GM23338 (cell line): ENCODE measurements around the gene SFTA2. TPM values are rescaled to one million over a fixed set of nuclear protein-coding genes. Genes with fewer than 3 reads are reported as not detected.

Experiments
- ATAC-seq: fragments of 200-7000 bp; cut with Tn5 transposase; 3 replicates; pipeline ENCODE4 v1.9.1; 2020
- DNase-seq: peaks from one replicate; pipeline ENCODE4 v3.0.0-alpha.2; 2015; ENCODE audit warnings: low spot score
- H2AFZ ChIP-seq: fragments of 200-600 bp; sonication (generic); 2 replicates; pipeline ENCODE4 v1.8.0; 2016; ENCODE audit warnings: antibody characterized with exemption, mild to moderate bottlenecking, moderate library complexity
- H3F3A ChIP-seq: fragments of 200-600 bp; sonication (generic); replicated peaks from 2 replicates; pipeline ENCODE4 v1.8.0; 2017; ENCODE audit warnings: antibody characterized with exemption, mixed run types, low read depth
- H3K27ac ChIP-seq: fragments of 200-600 bp; sonication (generic); 2 replicates; pipeline ENCODE4 v1.6.1; 2016; ENCODE audit warnings: low read depth
- H3K27me3 ChIP-seq: fragments of 200-600 bp; sonication (generic); 2 replicates; pipeline ENCODE4 v1.8.0; 2016; ENCODE audit warnings: mild to moderate bottlenecking, mixed run types, moderate library complexity; ENCODE audit not compliant: insufficient read depth
- H3K36me3 ChIP-seq: fragments of 200-600 bp; sonication (generic); 2 replicates; pipeline ENCODE4 v1.8.0; 2016; ENCODE audit warnings: mild to moderate bottlenecking; ENCODE audit not compliant: insufficient read depth
- H3K4me1 ChIP-seq: fragments of 200-600 bp; sonication (generic); 2 replicates; pipeline ENCODE4 v1.8.0; 2016; ENCODE audit warnings: mild to moderate bottlenecking, moderate library complexity; ENCODE audit not compliant: insufficient read depth
- H3K4me2 ChIP-seq: fragments of 200-600 bp; sonication (generic); 2 replicates; pipeline ENCODE4 v1.7.1; 2017; ENCODE audit warnings: mixed run types
- H3K4me3 ChIP-seq: fragments of 200-600 bp; sonication (generic); 2 replicates; pipeline ENCODE4 v1.6.1; 2016; ENCODE audit warnings: mixed run types
- H3K79me2 ChIP-seq: fragments of 200-600 bp; sonication (generic); replicated peaks from 2 replicates; pipeline ENCODE4 v1.8.0; 2017; ENCODE audit warnings: mild to moderate bottlenecking; ENCODE audit not compliant: insufficient read depth
- H3K9me2 ChIP-seq: fragments of 200-600 bp; sonication (generic); 2 replicates; pipeline ENCODE4 v1.8.0; 2017; ENCODE audit not compliant: insufficient read depth
- H4K20me1 ChIP-seq: fragments of 200-600 bp; sonication (generic); replicated peaks from 2 replicates; pipeline ENCODE4 v1.8.0; 2017; ENCODE audit warnings: mild to moderate bottlenecking; ENCODE audit not compliant: insufficient read depth
- H3K27ac Mint-ChIP-seq: 2 replicates; pipeline ENCODE4 v1.8.0; 2020; ENCODE audit warnings: inconsistent platforms, mild to moderate bottlenecking, moderate library complexity, mixed read lengths
- H3K27me3 Mint-ChIP-seq: 3 replicates; pipeline ENCODE4 v1.8.0; 2022; ENCODE audit warnings: low read depth, mild to moderate bottlenecking, moderate library complexity, mixed read lengths, inconsistent platforms; ENCODE audit not compliant: insufficient read depth, poor library complexity
- H3K36me3 Mint-ChIP-seq: 3 replicates; pipeline ENCODE4 v1.8.0; 2021; ENCODE audit warnings: low read depth, mild to moderate bottlenecking, inconsistent platforms, moderate library complexity, mixed read lengths
- H3K4me1 Mint-ChIP-seq: 3 replicates; pipeline ENCODE4 v1.8.0; 2020; ENCODE audit warnings: mild to moderate bottlenecking, inconsistent platforms, mixed read lengths
- H3K4me3 Mint-ChIP-seq: 3 replicates; pipeline ENCODE4 v1.8.0; 2021; ENCODE audit warnings: moderate library complexity, mild to moderate bottlenecking, inconsistent platforms, mixed read lengths
- H3K9me3 Mint-ChIP-seq: 3 replicates; pipeline ENCODE4 v1.8.0; 2020; ENCODE audit warnings: moderate library complexity, mild to moderate bottlenecking, inconsistent platforms, mixed read lengths
- CREB1 ChIP-seq: fragments of 250-450 bp; sonication (Bioruptor Pico); IDR thresholded peaks from 2 replicates; pipeline ENCODE4 v1.5.0; 2020; ENCODE audit warnings: low read depth, mild to moderate bottlenecking, moderate library complexity
- EZH2 ChIP-seq: fragments of 200-600 bp; sonication (generic); IDR thresholded peaks from one replicate; pipeline ENCODE4 v1.8.0; 2017; ENCODE audit warnings: antibody characterized with exemption, mild to moderate bottlenecking, low read depth; ENCODE audit not compliant: unreplicated experiment
- EZH2phosphoT487 ChIP-seq: fragments of 200-600 bp; sonication (generic); IDR thresholded peaks from one replicate; pipeline ENCODE4 v1.8.1; 2018; ENCODE audit warnings: antibody characterized with exemption; ENCODE audit not compliant: unreplicated experiment
- JUNB ChIP-seq: IDR thresholded peaks from one replicate; pipeline ENCODE4 v1.6.1; 2016; ENCODE audit warnings: antibody characterized with exemption; ENCODE audit not compliant: unreplicated experiment
- NANOG ChIP-seq: IDR thresholded peaks from 2 replicates; pipeline ENCODE4 v1.6.1; 2016; ENCODE audit warnings: antibody characterized with exemption, borderline replicate concordance
- POLR2AphosphoS5 ChIP-seq: IDR thresholded peaks from 2 replicates; pipeline ENCODE4 v1.6.1; 2016; ENCODE audit warnings: antibody characterized with exemption, low read depth
- STAT1 ChIP-seq: IDR thresholded peaks from one replicate; pipeline ENCODE4 v1.6.1; 2016; ENCODE audit warnings: antibody characterized with exemption; ENCODE audit not compliant: unreplicated experiment
- ZNF114 ChIP-seq: fragments of 250-450 bp; sonication (Bioruptor Pico); IDR thresholded peaks from 2 replicates; pipeline ENCODE4 v1.5.0; 2020; ENCODE audit warnings: mild to moderate bottlenecking, moderate library complexity
- ZNF331 ChIP-seq: fragments of 250-450 bp; sonication (Bioruptor Pico); IDR thresholded peaks from 2 replicates; pipeline ENCODE4 v1.5.0; 2020; ENCODE audit warnings: low read depth, mild to moderate bottlenecking, moderate library complexity
- polyA plus RNA-seq: library from polyadenylated mRNA; unstranded; fragments of >200 nt; fragmentation: Nextera tagmentation; extraction: Ambion mirVana; gene quantifications from 2 replicates; pipeline ENCODE4 v1.2.1, GENCODE V29; 2016
- total RNA-seq: library from RNA; depleted of rRNA; stranded (reverse); fragments of >200 nt; shearing (Covaris generic); gene quantifications from 2 replicates; pipeline ENCODE4 v1.2.3, GENCODE V29; 2014
- TF ChIP-seq, protein P1 (sequence below): fragments of 250-450 bp; sonication (Bioruptor Pico); IDR thresholded peaks from 2 replicates; pipeline ENCODE4 v1.5.0; 2020; ENCODE audit warnings: mild to moderate bottlenecking, moderate library complexity
- TF ChIP-seq, protein P2 (sequence below), 2 experiments: fragments of 200-600 bp in 1 of 2; sonication (generic) in 1 of 2; conservative IDR thresholded peaks; 2 replicates each; pipeline versions ENCODE4 v1.5.1 to v1.6.1; 2016 to 2017; ENCODE audit warnings: antibody characterized with exemption in 2 of 2, low read depth in 2 of 2, mild to moderate bottlenecking in 2 of 2, moderate library complexity in 1 of 2
- TF ChIP-seq, protein P3 (sequence below): IDR thresholded peaks from 2 replicates; pipeline ENCODE4 v1.6.1; 2016; ENCODE audit warnings: antibody characterized with exemption
- TF ChIP-seq, protein P4 (sequence below): IDR thresholded peaks from one replicate; pipeline ENCODE4 v1.6.1; 2018; ENCODE audit warnings: antibody characterized with exemption; ENCODE audit not compliant: unreplicated experiment

The SFTA2 gene
- total and polyA plus RNA-seq, 2 experiments from 2014 or later = not detected

DNA sequence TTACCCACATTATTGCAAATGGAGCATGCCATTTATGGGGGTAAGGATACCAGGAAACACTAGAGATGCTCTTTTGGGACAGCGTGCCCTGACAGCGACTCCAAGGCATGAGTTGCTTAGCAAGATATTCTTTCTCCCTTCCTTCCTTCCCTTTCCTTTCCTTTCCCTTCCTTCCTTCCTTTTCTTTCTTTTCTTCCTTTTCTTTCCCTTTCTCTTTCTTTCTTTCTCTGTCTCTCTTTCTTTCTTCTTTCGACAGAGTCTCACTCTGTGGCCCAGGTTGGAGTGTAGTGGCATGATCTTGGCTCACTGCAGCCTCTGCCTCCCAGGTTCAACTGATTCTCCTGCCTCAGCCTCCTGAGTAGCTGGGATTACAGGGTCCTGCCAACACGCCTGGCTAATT, 12.1 kb upstream of the SFTA2 start:
- H3K4me3 ChIP-seq = no peak overlapping the region
- TF ChIP-seq JUNB (no peak), CREB1 (no peak), EZH2 (no peak), NANOG (no peak), ZNF114 (CRISPR knock-in tag) (no peak), POLR2AphosphoS5 (no peak), STAT1 (no peak), EZH2phosphoT487 (no peak), ZNF331 (CRISPR knock-in tag) (no peak)
- TF ChIP-seq, protein P1, sequence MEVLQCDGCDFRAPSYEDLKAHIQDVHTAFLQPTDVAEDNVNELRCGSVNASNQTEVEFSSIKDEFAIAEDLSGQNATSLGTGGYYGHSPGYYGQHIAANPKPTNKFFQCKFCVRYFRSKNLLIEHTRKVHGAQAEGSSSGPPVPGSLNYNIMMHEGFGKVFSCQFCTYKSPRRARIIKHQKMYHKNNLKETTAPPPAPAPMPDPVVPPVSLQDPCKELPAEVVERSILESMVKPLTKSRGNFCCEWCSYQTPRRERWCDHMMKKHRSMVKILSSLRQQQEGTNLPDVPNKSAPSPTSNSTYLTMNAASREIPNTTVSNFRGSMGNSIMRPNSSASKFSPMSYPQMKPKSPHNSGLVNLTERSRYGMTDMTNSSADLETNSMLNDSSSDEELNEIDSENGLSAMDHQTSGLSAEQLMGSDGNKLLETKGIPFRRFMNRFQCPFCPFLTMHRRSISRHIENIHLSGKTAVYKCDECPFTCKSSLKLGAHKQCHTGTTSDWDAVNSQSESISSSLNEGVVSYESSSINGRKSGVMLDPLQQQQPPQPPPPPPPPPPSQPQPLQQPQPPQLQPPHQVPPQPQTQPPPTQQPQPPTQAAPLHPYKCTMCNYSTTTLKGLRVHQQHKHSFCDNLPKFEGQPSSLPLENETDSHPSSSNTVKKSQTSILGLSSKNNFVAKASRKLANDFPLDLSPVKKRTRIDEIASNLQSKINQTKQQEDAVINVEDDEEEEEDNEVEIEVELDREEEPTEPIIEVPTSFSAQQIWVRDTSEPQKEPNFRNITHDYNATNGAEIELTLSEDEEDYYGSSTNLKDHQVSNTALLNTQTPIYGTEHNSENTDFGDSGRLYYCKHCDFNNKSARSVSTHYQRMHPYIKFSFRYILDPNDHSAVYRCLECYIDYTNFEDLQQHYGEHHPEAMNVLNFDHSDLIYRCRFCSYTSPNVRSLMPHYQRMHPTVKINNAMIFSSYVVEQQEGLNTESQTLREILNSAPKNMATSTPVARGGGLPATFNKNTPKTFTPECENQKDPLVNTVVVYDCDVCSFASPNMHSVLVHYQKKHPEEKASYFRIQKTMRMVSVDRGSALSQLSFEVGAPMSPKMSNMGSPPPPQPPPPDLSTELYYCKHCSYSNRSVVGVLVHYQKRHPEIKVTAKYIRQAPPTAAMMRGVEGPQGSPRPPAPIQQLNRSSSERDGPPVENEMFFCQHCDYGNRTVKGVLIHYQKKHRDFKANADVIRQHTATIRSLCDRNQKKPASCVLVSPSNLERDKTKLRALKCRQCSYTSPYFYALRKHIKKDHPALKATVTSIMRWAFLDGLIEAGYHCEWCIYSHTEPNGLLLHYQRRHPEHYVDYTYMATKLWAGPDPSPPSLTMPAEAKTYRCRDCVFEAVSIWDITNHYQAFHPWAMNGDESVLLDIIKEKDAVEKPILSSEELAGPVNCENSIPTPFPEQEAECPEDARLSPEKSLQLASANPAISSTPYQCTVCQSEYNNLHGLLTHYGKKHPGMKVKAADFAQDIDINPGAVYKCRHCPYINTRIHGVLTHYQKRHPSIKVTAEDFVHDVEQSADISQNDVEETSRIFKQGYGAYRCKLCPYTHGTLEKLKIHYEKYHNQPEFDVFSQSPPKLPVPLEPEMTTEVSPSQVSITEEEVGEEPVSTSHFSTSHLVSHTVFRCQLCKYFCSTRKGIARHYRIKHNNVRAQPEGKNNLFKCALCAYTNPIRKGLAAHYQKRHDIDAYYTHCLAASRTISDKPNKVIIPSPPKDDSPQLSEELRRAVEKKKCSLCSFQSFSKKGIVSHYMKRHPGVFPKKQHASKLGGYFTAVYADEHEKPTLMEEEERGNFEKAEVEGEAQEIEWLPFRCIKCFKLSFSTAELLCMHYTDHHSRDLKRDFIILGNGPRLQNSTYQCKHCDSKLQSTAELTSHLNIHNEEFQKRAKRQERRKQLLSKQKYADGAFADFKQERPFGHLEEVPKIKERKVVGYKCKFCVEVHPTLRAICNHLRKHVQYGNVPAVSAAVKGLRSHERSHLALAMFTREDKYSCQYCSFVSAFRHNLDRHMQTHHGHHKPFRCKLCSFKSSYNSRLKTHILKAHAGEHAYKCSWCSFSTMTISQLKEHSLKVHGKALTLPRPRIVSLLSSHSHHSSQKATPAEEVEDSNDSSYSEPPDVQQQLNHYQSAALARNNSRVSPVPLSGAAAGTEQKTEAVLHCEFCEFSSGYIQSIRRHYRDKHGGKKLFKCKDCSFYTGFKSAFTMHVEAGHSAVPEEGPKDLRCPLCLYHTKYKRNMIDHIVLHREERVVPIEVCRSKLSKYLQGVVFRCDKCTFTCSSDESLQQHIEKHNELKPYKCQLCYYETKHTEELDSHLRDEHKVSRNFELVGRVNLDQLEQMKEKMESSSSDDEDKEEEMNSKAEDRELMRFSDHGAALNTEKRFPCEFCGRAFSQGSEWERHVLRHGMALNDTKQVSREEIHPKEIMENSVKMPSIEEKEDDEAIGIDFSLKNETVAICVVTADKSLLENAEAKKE (CRISPR knock-in tag) = no peak
- TF ChIP-seq, protein P2, sequence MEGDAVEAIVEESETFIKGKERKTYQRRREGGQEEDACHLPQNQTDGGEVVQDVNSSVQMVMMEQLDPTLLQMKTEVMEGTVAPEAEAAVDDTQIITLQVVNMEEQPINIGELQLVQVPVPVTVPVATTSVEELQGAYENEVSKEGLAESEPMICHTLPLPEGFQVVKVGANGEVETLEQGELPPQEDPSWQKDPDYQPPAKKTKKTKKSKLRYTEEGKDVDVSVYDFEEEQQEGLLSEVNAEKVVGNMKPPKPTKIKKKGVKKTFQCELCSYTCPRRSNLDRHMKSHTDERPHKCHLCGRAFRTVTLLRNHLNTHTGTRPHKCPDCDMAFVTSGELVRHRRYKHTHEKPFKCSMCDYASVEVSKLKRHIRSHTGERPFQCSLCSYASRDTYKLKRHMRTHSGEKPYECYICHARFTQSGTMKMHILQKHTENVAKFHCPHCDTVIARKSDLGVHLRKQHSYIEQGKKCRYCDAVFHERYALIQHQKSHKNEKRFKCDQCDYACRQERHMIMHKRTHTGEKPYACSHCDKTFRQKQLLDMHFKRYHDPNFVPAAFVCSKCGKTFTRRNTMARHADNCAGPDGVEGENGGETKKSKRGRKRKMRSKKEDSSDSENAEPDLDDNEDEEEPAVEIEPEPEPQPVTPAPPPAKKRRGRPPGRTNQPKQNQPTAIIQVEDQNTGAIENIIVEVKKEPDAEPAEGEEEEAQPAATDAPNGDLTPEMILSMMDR (conservative IDR thresholded peaks at IDR 0.05; ENCODE audit: low read depth in 2 of 2) = no peak
- TF ChIP-seq, protein P3, sequence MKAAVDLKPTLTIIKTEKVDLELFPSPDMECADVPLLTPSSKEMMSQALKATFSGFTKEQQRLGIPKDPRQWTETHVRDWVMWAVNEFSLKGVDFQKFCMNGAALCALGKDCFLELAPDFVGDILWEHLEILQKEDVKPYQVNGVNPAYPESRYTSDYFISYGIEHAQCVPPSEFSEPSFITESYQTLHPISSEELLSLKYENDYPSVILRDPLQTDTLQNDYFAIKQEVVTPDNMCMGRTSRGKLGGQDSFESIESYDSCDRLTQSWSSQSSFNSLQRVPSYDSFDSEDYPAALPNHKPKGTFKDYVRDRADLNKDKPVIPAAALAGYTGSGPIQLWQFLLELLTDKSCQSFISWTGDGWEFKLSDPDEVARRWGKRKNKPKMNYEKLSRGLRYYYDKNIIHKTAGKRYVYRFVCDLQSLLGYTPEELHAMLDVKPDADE = no peak
- TF ChIP-seq, protein P4, sequence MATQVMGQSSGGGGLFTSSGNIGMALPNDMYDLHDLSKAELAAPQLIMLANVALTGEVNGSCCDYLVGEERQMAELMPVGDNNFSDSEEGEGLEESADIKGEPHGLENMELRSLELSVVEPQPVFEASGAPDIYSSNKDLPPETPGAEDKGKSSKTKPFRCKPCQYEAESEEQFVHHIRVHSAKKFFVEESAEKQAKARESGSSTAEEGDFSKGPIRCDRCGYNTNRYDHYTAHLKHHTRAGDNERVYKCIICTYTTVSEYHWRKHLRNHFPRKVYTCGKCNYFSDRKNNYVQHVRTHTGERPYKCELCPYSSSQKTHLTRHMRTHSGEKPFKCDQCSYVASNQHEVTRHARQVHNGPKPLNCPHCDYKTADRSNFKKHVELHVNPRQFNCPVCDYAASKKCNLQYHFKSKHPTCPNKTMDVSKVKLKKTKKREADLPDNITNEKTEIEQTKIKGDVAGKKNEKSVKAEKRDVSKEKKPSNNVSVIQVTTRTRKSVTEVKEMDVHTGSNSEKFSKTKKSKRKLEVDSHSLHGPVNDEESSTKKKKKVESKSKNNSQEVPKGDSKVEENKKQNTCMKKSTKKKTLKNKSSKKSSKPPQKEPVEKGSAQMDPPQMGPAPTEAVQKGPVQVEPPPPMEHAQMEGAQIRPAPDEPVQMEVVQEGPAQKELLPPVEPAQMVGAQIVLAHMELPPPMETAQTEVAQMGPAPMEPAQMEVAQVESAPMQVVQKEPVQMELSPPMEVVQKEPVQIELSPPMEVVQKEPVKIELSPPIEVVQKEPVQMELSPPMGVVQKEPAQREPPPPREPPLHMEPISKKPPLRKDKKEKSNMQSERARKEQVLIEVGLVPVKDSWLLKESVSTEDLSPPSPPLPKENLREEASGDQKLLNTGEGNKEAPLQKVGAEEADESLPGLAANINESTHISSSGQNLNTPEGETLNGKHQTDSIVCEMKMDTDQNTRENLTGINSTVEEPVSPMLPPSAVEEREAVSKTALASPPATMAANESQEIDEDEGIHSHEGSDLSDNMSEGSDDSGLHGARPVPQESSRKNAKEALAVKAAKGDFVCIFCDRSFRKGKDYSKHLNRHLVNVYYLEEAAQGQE = no peak
- H3K27me3 ChIP-seq = no peaks in the 10 kb centered on the region
- Mint-ChIP-seq H3K4me3 (no peak overlapping the region), H3K9me3 (no peaks in the 10 kb centered on the region; the same call in 2 of the 3 replicates), H3K27me3 (peaks cover 13% of the 10 kb centered on the region), H3K27ac (no peak overlapping the region; the same call in 1 of the 2 replicates), H3K36me3 (no peaks in the 10 kb centered on the region), H3K4me1 (peaks cover 24% of the 10 kb centered on the region)
- no peaks in the 10 kb centered on the region for H4K20me1 ChIP-seq
- H3K36me3 ChIP-seq = no peaks in the 10 kb centered on the region
- no peaks in the 10 kb centered on the region for H3K79me2 ChIP-seq
- H2AFZ ChIP-seq = no peak overlapping the region
- ATAC-seq (no peak), DNase-seq (no peak)
- H3F3A ChIP-seq = no peaks in the 10 kb centered on the region
- H3K4me1 ChIP-seq = peaks cover 11% of the 10 kb centered on the region
- no peak overlapping the region for H3K27ac ChIP-seq
- H3K4me2 ChIP-seq = no peak overlapping the region
- H3K9me2 ChIP-seq = peaks cover 14% of the 10 kb centered on the region; the same call in 1 of the 2 replicates
